GM12891 (cell line): ENCODE results near the gene CDK6.

Experiments used
- PAX5 ChIP-seq: IDR thresholded peaks from 2 replicates; pipeline ENCODE4 v1.6.1; 2011; ENCODE audit warnings: low read length, moderate library complexity, mild to moderate bottlenecking; ENCODE audit not compliant: insufficient read depth, severe bottlenecking
- POLR2A ChIP-seq: IDR thresholded peaks from 2 replicates; pipeline ENCODE4 v1.6.1; 2011; ENCODE audit warnings: low read depth, low read length, control low read depth
- POLR2AphosphoS5 ChIP-seq: IDR thresholded peaks from 2 replicates; pipeline ENCODE4 v1.6.1; 2011; ENCODE audit warnings: low read depth, low read length, control low read depth
- POU2F2 ChIP-seq: IDR thresholded peaks from 2 replicates; pipeline ENCODE4 v1.6.1; 2011; ENCODE audit warnings: low read depth, mild to moderate bottlenecking, control low read depth, low read length, moderate library complexity
- SPI1 ChIP-seq: IDR thresholded peaks from 2 replicates; pipeline ENCODE4 v1.6.1; 2011; ENCODE audit warnings: low read depth, low read length, control low read depth
- TAF1 ChIP-seq: IDR thresholded peaks from 2 replicates; pipeline ENCODE4 v1.6.1; 2011; ENCODE audit warnings: low read depth, low read length, control low read depth

DNA sequence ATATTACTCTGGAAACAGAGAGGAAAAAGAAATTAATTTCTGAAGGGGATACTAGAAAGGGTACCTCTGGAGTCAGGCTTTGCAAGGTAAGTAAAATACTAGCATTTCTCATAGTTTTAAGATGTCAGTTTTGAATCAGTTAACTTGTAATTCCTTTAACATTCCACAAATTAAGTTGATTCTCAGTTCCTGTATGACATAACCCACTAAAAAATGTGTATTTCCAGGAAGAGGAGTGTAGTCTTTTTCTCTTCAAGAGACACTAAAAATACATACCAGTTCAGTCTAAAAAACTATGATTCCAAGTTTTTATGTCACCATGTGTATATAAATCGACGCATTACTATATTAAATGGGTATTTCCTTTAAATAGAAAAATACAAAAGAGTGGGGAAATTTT lies 113.2 kb downstream of the CDK6 start:
- no peak for TF ChIP-seq POLR2AphosphoS5
- TF ChIP-seq POLR2A = no peak
- TF ChIP-seq PAX5 = no peak
- TF ChIP-seq TAF1 = no peak
- no peak for TF ChIP-seq SPI1
- no peak for TF ChIP-seq POU2F2
